ENCODE data around the gene LCN12. TPM values are rescaled to one million over a fixed set of nuclear protein-coding genes. Genes with fewer than 3 reads are reported as not detected.
A peak's percentile ranks its signal among the peaks of the same experiment; 100 is the strongest.

Gene LCN12
- polyA plus RNA-seq, 4 donors: 2.2 to 88.7 (median 3.4) TPM; not detected in 1

DNA sequence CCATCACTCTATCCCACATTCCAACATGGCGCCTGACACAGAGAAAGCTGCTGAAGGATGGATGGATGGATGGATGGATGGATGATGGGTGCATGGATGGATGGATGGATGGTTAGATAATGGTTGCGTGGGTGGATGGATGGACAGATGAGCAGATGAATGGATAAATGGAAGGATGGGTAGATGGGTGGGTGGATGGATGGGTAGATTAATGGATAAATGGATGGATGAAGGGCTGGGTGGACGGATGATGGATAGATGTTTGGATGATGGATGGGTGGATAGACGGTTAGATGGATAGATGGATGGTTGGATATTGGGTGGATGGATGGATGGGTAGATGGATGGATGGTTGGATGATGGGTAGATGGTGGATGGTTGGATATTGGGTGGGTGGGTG is 4.5 kb downstream of the LCN12 start:
- peaks cover 0 to 9% (median 0%) of the 10 kb centered on the region in 3 donors for H3K4me1 ChIP-seq (ENCODE audit: control insufficient read depth in 3 of 3, insufficient read depth in 2 of 3, low read depth in 1 of 3, low read length in 2 of 3)
- 94 to 97% (median 94%) methylated on average over 4 of the region's 4 CpGs for WGBS, 3 donors
- DNase-seq (no peak), FAIRE-seq (no peak)
- H3K27me3 ChIP-seq (ENCODE audit: control insufficient read depth in 3 of 3, insufficient read depth in 3 of 3, low read length in 3 of 3): no peaks in the 10 kb centered on the region
- H3K36me3 ChIP-seq (ENCODE audit: control insufficient read depth in 3 of 3, insufficient read depth in 2 of 3, low read depth in 1 of 3, low read length in 3 of 3): peaks cover 0 to 41% (median 0%) of the 10 kb centered on the region in 3 donors
- H3K9me3 ChIP-seq (ENCODE audit: control insufficient read depth in 2 of 2, insufficient read depth in 1 of 2, low read depth in 1 of 2, low read length in 1 of 2): no peaks in the 10 kb centered on the region
- H3K4me3 ChIP-seq (ENCODE audit: low read depth in 1 of 3, low read length in 3 of 3): no peak overlapping the region
- no peak overlapping the region for H3K27ac ChIP-seq (ENCODE audit: low read depth in 1 of 3, low read length in 2 of 3)

DNA sequence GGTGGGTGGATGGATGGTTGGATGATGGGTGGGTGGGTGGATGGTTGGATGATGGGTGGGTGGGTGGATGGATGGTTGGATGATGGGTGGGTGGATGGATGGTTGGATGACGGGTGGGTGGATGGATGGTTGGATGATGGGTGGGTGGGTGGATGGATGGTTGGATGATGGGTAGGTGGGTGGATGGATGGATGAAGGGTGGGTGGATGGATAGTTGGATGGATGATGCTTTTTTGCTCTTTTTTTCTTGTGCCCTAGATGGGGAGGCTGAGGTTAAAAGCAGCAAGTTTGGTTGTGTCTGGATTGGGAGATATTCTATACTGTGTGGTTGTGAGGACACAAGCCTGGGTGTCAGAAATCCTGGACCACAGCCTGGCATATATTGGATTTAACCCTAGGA is 5.4 kb downstream of the LCN12 start:
- no peak for DNase-seq
- H3K4me1 ChIP-seq (ENCODE audit: control insufficient read depth in 3 of 3, insufficient read depth in 2 of 3, low read depth in 1 of 3, low read length in 2 of 3): peaks cover 0 to under 1% (median 0%) of the 10 kb centered on the region in 3 donors
- H3K36me3 ChIP-seq (ENCODE audit: control insufficient read depth in 3 of 3, insufficient read depth in 2 of 3, low read depth in 1 of 3, low read length in 3 of 3): peaks cover 0 to 35% (median 0%) of the 10 kb centered on the region in 3 donors
- FAIRE-seq: no peak
- H3K9me3 ChIP-seq (ENCODE audit: control insufficient read depth in 2 of 2, insufficient read depth in 1 of 2, low read depth in 1 of 2, low read length in 1 of 2): no peaks in the 10 kb centered on the region
- no peak overlapping the region for H3K27ac ChIP-seq (ENCODE audit: low read depth in 1 of 3, low read length in 2 of 3)
- 92 to 100% (median 94%) methylated on average over 1 of the region's 1 CpG for WGBS, 3 donors
- H3K4me3 ChIP-seq (ENCODE audit: low read depth in 1 of 3, low read length in 3 of 3): no peak overlapping the region
- H3K27me3 ChIP-seq (ENCODE audit: control insufficient read depth in 3 of 3, insufficient read depth in 3 of 3, low read length in 3 of 3): no peaks in the 10 kb centered on the region

DNA sequence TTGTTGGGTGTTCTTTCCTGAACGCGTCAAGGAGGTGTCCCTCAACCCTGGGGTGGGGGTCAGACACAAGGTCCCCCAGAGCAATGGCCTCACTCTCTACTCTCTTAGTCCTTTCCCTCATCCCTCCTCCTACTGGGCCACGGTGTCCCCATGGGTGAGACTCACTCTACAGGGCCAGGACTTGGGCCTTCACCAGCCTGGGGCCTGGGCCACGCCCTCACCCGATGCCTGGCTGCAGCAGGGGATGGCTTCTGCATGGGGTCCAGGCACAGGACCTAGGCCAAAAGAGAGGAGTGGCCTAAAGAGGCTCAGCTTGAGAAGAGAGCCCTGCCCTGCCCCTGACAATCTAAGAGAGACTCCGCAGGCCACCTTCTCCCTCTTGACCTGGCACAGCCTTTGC is 5.8 kb downstream of the LCN12 start:
- H3K27ac ChIP-seq (ENCODE audit: low read depth in 1 of 3, low read length in 2 of 3): no peak overlapping the region
- FAIRE-seq: no peak
- no peaks in the 10 kb centered on the region for H3K9me3 ChIP-seq (ENCODE audit: control insufficient read depth in 2 of 2, insufficient read depth in 1 of 2, low read depth in 1 of 2, low read length in 1 of 2)
- WGBS, 3 donors: 81 to 92% (median 90%) methylated on average over 6 of the region's 6 CpGs
- H3K36me3 ChIP-seq (ENCODE audit: control insufficient read depth in 3 of 3, insufficient read depth in 2 of 3, low read depth in 1 of 3, low read length in 3 of 3): peaks cover 0 to 31% (median 0%) of the 10 kb centered on the region in 3 donors
- no peak for DNase-seq
- H3K27me3 ChIP-seq (ENCODE audit: control insufficient read depth in 3 of 3, insufficient read depth in 3 of 3, low read length in 3 of 3): no peaks in the 10 kb centered on the region
- H3K4me3 ChIP-seq (ENCODE audit: low read depth in 1 of 3, low read length in 3 of 3): no peak overlapping the region
- no peaks in the 10 kb centered on the region for H3K4me1 ChIP-seq (ENCODE audit: control insufficient read depth in 3 of 3, insufficient read depth in 2 of 3, low read depth in 1 of 3, low read length in 2 of 3)

DNA sequence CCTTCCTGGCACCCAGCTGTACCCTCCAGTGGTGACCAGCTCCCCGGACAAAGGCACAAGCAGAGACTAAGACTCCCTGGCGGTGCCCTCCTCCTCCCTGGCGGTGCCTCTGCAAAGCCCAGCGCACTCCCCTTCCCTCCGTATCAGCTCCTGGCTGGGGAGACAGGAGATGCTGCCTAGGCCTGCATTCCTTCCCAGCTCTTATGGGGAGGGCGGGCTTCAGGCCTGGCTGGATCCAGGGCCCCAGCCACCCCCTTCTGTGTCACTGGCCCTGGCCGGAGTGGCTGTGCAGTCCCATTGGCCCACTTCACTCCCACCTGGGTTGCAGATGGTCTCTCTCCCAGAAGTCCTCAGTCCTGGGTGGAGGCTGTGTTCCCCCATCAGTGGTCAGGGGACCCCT is 6.4 kb downstream of the LCN12 start:
- Histone ChIP-seq H3K9me3 (ENCODE audit: control insufficient read depth in 2 of 2, insufficient read depth in 1 of 2, low read depth in 1 of 2, low read length in 1 of 2) (no peaks in the 10 kb centered on the region), H3K27ac (ENCODE audit: low read depth in 1 of 3, low read length in 2 of 3) (no peak overlapping the region), H3K4me1 (ENCODE audit: control insufficient read depth in 3 of 3, insufficient read depth in 2 of 3, low read depth in 1 of 3, low read length in 2 of 3) (no peaks in the 10 kb centered on the region), H3K27me3 (ENCODE audit: control insufficient read depth in 3 of 3, insufficient read depth in 3 of 3, low read length in 3 of 3) (no peaks in the 10 kb centered on the region), H3K36me3 (ENCODE audit: control insufficient read depth in 3 of 3, insufficient read depth in 2 of 3, low read depth in 1 of 3, low read length in 3 of 3) (peaks cover 0 to 26% (median 0%) of the 10 kb centered on the region in 3 donors), H3K4me3 (ENCODE audit: low read depth in 1 of 3, low read length in 3 of 3) (no peak overlapping the region)
- DNase-seq (no peak), FAIRE-seq (no peak)
- 81 to 96% (median 93%) methylated on average over 5 to 7 of the region's 7 CpGs for WGBS, 3 donors

DNA sequence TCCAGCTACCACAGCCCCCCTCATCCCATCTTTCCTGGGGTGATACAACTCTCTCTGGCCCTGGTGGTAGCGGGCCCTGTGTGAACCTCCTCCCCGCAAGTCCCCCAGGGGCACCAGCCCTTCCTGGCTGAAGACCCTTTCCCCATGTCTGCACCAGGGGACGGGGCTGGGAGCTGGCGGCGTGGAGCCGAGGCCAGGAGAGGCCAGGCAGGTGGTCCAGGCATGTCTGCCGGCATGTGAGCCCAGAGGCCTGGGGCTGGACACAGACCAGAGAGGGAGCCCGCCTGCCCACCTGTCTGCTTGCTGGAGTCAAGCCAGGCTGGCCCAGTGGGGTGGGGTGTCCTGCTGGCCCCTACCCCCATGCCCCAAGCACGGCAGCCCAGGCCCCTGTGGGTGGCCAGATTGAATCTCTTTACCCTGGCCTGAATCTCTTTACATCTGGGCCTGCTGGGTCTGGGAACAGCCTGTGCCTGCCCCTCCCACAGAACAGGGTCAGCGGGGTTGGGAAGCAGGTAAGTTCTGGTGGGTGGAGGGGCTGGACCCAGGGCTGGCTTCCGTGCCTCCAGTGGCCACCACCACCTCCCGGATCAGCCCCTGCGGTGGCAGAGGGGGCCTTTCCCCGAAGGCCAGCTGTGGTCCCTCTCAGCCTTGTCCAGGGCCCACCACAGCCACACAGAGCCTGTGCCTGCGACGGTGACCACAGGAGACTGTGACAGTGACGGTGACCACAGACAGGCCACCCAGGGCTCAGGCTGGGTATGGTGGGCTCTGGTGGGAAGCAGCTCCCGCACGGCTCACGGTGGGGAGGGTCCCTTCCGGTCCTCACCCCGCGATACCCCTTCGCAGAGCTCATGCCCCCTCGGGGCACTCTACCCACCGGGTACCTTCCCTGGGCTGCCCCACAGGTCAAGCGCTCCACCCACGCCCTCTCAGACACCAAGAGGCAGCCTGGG is 7.1 kb downstream of the LCN12 start:
- WGBS, 3 donors: 75 to 87% (median 85%) methylated on average over 18 to 28 of the region's 28 CpGs
- Histone ChIP-seq H3K27me3 (ENCODE audit: control insufficient read depth in 3 of 3, insufficient read depth in 3 of 3, low read length in 3 of 3) (no peaks in the 10 kb centered on the region), H3K4me3 (ENCODE audit: low read depth in 1 of 3, low read length in 3 of 3) (no peak overlapping the region), H3K4me1 (ENCODE audit: control insufficient read depth in 3 of 3, insufficient read depth in 2 of 3, low read depth in 1 of 3, low read length in 2 of 3) (peaks cover 0 to 2% (median 0%) of the 10 kb centered on the region in 3 donors), H3K36me3 (ENCODE audit: control insufficient read depth in 3 of 3, insufficient read depth in 2 of 3, low read depth in 1 of 3, low read length in 3 of 3) (peaks cover 0 to 19% (median 0%) of the 10 kb centered on the region in 3 donors), H3K9me3 (ENCODE audit: control insufficient read depth in 2 of 2, insufficient read depth in 1 of 2, low read depth in 1 of 2, low read length in 1 of 2) (no peaks in the 10 kb centered on the region), H3K27ac (ENCODE audit: low read depth in 1 of 3, low read length in 2 of 3) (no peak overlapping the region)
- no peak for DNase-seq
- FAIRE-seq: no peak

DNA sequence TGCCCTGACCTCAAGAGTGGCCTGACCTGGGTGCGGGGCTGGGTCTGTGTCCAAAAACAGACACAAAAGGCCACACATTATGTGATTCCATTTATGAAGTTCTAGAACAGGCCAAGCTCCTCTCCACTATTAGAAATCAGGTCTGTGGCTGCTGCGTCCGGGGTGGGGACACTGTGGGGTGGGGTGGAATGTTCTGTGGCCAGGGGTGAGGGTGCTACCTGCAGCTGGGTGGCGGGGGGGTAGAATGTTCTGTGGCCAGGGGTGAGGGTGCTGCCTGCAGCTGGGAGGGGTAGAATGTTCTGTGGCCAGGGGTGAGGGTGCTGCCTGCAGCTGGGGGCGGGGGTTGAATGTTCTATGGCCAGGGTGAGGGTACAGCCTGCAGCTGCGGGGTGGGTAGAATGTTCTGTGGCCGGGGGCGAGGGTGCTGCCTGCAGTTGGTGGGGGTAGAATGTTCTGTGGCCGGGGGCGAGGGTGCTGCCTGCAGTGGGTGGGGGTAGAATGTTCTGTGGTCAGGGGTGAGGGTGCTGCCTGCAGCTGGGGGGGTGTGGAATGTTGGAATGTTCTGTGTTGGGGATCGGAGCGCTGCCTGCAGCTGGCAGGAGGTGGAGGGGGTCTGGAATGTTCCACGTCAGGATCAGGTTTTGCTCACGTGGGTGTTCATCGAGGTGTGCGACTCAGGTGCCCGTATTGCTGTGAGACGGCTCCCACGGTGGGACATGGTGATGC is 8.3 kb downstream of the LCN12 start:
- WGBS, 3 donors: 54 to 74% (median 60%) methylated on average over 17 to 19 of the region's 19 CpGs
- FAIRE-seq: no peak
- no peak for DNase-seq
- H3K4me3 ChIP-seq (ENCODE audit: low read depth in 1 of 3, low read length in 3 of 3): no peak overlapping the region
- no peaks in the 10 kb centered on the region for H3K9me3 ChIP-seq (ENCODE audit: control insufficient read depth in 2 of 2, insufficient read depth in 1 of 2, low read depth in 1 of 2, low read length in 1 of 2)
- peaks cover 0 to 9% (median 0%) of the 10 kb centered on the region in 3 donors for H3K36me3 ChIP-seq (ENCODE audit: control insufficient read depth in 3 of 3, insufficient read depth in 2 of 3, low read depth in 1 of 3, low read length in 3 of 3)
- no peaks in the 10 kb centered on the region for H3K27me3 ChIP-seq (ENCODE audit: control insufficient read depth in 3 of 3, insufficient read depth in 3 of 3, low read length in 3 of 3)
- no peak overlapping the region for H3K27ac ChIP-seq (ENCODE audit: low read depth in 1 of 3, low read length in 2 of 3)
- peaks cover 0 to 10% (median 2%) of the 10 kb centered on the region in 3 donors for H3K4me1 ChIP-seq (ENCODE audit: control insufficient read depth in 3 of 3, insufficient read depth in 2 of 3, low read depth in 1 of 3, low read length in 2 of 3)

DNA sequence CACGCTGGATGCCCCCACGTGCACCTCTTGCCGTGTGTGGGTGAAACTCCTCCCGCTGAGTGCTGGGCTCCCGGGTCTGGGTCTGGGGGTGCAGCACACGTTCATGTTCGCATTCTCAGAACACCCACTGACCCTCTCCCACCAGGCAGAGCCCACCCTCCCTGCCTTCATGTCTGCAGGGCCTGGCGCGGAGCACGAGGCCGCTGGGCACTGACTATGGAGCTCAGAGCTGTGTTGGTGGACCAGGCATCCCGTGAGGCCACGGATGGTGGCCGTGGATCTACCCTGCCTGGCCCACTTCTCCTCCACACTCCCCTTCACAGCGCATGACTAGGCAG is 8.8 kb downstream of the LCN12 start:
- FAIRE-seq (no peak), DNase-seq (no peak)
- H3K4me3 ChIP-seq (ENCODE audit: low read depth in 1 of 3, low read length in 3 of 3): no peak overlapping the region
- H3K27ac ChIP-seq (ENCODE audit: low read depth in 1 of 3, low read length in 2 of 3): peak overlapping the region in 1 of 3 donors; percentile 8
- H3K27me3 ChIP-seq (ENCODE audit: control insufficient read depth in 3 of 3, insufficient read depth in 3 of 3, low read length in 3 of 3): peaks cover 0 to 5% (median 0%) of the 10 kb centered on the region in 3 donors
- H3K9me3 ChIP-seq (ENCODE audit: control insufficient read depth in 2 of 2, insufficient read depth in 1 of 2, low read depth in 1 of 2, low read length in 1 of 2): no peaks in the 10 kb centered on the region
- H3K36me3 ChIP-seq (ENCODE audit: control insufficient read depth in 3 of 3, insufficient read depth in 2 of 3, low read depth in 1 of 3, low read length in 3 of 3): peaks cover 0 to 4% (median 0%) of the 10 kb centered on the region in 3 donors
- peaks cover 0 to 10% (median 2%) of the 10 kb centered on the region in 3 donors for H3K4me1 ChIP-seq (ENCODE audit: control insufficient read depth in 3 of 3, insufficient read depth in 2 of 3, low read depth in 1 of 3, low read length in 2 of 3)
- WGBS, 3 donors: 81 to 91% (median 86%) methylated on average over 14 to 15 of the region's 15 CpGs

DNA sequence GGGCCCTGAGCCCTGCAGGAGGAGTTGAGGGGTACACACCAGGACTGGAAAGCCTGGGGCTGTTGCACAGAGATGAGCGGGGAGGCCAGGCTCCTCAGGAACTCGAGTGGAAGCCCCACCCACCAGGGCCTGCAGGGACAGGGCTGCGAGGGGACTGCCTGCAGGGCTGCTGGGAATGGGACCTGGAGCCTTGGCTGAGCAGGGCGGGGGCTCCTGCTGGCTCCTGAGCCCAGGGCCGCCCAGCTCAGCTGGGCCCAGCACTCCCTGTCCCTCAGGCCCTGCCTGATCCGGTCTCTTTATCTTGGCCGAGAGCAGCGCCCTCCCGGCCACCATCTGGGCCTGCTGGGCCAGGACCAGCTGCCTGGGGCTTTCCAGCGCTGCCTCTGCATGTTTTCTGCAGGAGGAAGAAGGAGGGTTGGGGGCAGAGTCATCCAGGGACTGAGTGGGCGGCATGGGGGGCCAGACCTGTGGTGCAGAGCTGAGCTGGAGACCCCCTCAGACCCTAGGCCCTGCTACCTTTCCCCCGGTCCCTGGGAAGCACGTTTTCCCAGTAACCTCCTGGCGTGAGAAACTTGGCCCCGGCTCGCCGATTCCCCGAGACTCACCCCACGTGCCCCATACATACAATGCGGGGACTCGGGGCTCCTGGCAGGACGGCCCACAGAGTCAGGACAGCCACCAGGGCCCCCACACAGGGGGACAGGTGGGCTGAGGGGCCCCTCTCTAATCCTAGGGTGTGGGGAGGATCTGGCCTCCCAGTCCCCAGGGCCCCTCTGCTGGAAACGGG is 9.4 kb downstream of the LCN12 start:
- peaks cover 0 to 9% (median 0%) of the 10 kb centered on the region in 3 donors for H3K27me3 ChIP-seq (ENCODE audit: control insufficient read depth in 3 of 3, insufficient read depth in 3 of 3, low read length in 3 of 3)
- H3K4me3 ChIP-seq (ENCODE audit: low read depth in 1 of 3, low read length in 3 of 3): no peak overlapping the region
- no peak for DNase-seq
- no peak overlapping the region for H3K27ac ChIP-seq (ENCODE audit: low read depth in 1 of 3, low read length in 2 of 3)
- H3K9me3 ChIP-seq (ENCODE audit: control insufficient read depth in 2 of 2, insufficient read depth in 1 of 2, low read depth in 1 of 2, low read length in 1 of 2): no peaks in the 10 kb centered on the region
- 63 to 73% (median 69%) methylated on average over 22 to 23 of the region's 23 CpGs for WGBS, 3 donors
- H3K36me3 ChIP-seq (ENCODE audit: control insufficient read depth in 3 of 3, insufficient read depth in 2 of 3, low read depth in 1 of 3, low read length in 3 of 3): no peaks in the 10 kb centered on the region
- no peak for FAIRE-seq
- H3K4me1 ChIP-seq (ENCODE audit: control insufficient read depth in 3 of 3, insufficient read depth in 2 of 3, low read depth in 1 of 3, low read length in 2 of 3): peaks cover 0 to 13% (median 2%) of the 10 kb centered on the region in 3 donors

Data from small intestine (tissue), 7 donors.